ENCODE measurements around the gene KIAA0513. TPM values are rescaled to one million over a fixed set of nuclear protein-coding genes. Genes with fewer than 3 reads are reported as not detected.
"Not testable (repeated sequence)": the region's sequence is repeated elsewhere in the genome, so short reads cannot be mapped to it uniquely, and the experiment has no call there.

Gene KIAA0513
- total RNA-seq, 1 experiment from 2014 or later: 10.4 TPM

DNA sequence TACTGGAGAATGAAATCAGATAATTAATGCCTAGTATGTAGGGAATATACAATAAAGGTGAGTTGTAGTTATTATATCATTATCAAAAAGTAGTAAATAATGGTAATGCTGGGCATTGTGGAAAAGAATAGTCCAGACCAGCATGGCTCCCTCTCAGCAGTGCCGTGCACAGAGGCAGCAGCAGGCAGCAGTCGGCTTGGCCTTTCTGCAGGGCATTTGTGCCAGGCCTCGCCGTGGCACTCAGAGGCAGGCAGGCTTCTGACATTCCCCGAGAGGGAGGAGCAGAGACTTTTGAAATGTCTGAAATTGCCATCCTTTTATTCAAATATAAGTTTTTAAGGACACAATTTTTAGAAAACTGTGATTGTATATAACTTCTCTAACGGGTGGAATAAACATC, 15.0 kb downstream of the KIAA0513 start:
- Histone ChIP-seq H3K9me3 (replicated peaks) (no peaks in the 10 kb centered on the region), H3K27ac (no peak overlapping the region), H3K4me3 (no peak overlapping the region), H3K4me1 (replicated peaks) (no peaks in the 10 kb centered on the region), H3K36me3 (no peaks in the 10 kb centered on the region), H3K27me3 (replicated peaks) (no peaks in the 10 kb centered on the region)
- no peak for DNase-seq (ENCODE audit: low read depth in 1 of 2, low spot score in 2 of 2)

DNA sequence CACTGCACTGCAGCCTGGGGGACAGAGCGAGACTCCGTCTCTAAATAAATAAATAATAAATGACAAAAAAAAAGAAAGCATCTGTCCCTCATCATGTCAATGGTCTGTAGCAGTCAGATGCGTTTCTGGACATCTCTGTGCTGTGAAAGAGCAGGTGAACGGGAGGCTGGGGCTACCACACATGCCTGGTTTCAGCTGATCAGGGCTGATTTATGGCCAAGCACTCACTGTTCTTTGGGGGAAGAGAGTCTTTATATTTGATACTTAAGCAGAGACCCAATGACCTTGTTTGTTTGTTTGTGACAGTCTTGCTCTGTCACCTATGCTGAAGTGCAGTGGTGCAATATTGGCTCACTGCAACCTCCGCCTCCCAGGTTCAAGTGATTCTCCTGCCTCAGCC, 17.5 kb downstream of the KIAA0513 start:
- H3K4me1 ChIP-seq (replicated peaks): no peaks in the 10 kb centered on the region
- DNase-seq (ENCODE audit: low read depth in 1 of 2, low spot score in 2 of 2): no peak
- no peaks in the 10 kb centered on the region for H3K36me3 ChIP-seq
- no peak overlapping the region for H3K27ac ChIP-seq
- H3K9me3 ChIP-seq (replicated peaks): no peaks in the 10 kb centered on the region
- no peaks in the 10 kb centered on the region for H3K27me3 ChIP-seq (replicated peaks)
- H3K4me3 ChIP-seq: no peak overlapping the region

DNA sequence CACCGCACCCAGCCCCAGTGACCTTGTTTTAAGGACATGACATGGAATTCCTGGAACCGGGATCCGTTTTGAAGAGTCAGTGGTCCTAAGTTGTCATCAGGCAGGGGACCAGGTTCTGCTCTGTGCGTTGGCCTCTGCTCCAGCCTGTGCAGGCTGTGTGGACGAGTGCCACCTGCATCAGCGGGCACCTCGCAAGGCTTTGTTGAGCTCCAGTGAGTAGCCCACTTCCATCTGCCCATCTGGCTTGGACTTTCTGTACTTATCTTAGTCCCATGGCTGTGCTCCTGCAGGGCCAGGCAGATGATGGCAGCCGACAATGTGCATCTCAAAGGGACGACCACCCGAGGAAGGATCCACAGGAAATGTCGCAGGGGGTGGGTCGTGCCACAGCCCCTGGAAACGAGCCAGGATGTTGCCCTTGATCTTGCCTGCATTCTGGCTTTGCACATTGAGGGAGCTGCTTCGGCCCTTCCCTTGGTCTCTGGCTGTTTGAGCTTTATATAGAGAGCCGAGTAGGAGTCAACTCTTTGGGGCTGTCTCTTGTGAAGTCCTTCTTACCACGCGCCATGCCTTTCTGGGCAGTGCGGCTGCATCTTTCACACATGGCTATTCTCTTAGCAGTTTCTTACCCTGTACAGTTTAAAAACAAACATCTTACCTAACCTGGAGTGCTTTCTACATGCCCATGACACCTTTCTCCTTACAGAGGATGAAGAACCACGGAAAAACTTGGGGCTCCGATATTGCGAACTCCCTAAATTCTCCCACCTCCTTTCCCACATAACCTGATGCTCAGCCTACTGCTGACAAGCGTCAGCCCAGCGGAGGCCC, 18.3 kb downstream of the KIAA0513 start:
- Histone ChIP-seq H3K27ac (no peak overlapping the region), H3K36me3 (no peaks in the 10 kb centered on the region), H3K4me1 (replicated peaks) (peaks cover 6% of the 10 kb centered on the region), H3K27me3 (replicated peaks) (no peaks in the 10 kb centered on the region), H3K4me3 (no peak overlapping the region), H3K9me3 (replicated peaks) (no peaks in the 10 kb centered on the region)
- DNase-seq (ENCODE audit: low read depth in 1 of 2, low spot score in 2 of 2): no peak

DNA sequence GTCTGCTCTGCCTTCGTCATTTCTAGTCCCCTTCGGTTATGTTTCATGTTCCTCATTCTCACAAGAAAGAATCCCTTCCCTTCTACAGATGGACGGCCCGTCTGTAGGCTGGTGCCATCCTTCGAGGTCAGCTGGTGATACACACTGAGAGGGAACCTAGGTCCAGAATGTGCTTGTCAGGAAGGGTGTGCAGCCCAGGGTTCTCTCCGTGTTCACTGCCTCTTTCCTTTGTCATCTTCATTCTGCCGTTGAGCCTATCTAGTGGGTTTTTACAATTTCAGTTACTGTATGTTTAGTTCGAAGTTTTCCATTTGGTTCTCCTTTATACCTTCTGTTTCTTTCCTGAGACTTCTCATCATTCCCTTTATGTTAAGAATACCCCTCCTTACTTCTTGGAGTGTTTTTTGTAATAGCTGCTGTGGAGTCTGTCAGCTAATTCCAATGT, 18.9 kb downstream of the KIAA0513 start:
- Histone ChIP-seq H3K27me3 (replicated peaks) (no peaks in the 10 kb centered on the region), H3K4me3 (no peak overlapping the region), H3K36me3 (no peaks in the 10 kb centered on the region), H3K27ac (no peak overlapping the region), H3K9me3 (replicated peaks) (no peaks in the 10 kb centered on the region), H3K4me1 (replicated peaks) (peaks cover 7% of the 10 kb centered on the region)
- no peak for DNase-seq (ENCODE audit: low read depth in 1 of 2, low spot score in 2 of 2)

DNA sequence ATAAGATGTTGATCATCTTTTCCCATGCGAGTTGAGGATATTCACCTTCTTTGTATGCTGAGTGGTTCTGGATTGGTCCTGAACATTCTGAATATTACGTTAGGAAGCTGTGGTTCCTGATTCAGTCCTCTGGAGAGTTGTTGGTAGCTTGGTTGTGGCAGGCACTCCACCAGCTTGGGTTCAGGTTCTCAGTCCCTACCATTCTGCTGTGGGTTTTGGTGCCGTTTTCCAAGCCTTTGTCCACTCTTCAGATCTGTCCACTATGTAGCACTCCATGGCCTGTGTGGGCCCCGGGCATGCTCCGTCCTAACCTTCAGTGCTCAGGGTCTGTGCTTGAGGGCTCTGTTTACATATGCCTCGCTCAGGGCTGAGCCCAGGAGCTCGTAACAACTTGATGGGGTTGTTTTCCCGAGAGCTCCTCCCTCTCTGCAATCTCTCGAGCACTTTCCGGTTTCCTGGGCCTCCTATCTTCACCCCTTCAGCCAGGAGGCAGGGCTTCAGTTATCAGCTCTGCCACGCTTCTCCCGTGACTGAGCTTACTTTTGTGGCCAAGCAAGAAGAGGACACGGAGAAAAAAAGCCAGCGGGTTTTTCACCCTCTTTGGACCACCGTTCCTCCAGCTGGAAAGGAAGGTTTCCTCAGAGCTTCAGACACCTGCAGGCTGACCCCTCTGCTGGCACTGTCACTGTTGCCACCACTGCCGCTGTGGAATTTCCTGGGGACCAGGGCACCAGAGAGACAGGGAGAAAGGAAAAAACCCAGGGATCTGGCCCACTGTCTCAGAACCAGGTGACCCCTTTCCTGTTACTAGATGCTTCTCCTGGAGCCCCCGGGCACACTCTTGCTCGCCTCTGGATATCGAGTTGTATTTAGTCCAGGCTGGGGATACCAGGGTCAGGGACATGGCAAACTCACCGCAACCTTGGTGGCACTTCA, 19.6 kb downstream of the KIAA0513 start:
- Histone ChIP-seq H3K27ac (no peak overlapping the region), H3K4me3 (no peak overlapping the region), H3K27me3 (replicated peaks) (no peaks in the 10 kb centered on the region), H3K36me3 (no peaks in the 10 kb centered on the region), H3K4me1 (replicated peaks) (peaks cover 7% of the 10 kb centered on the region), H3K9me3 (replicated peaks) (no peaks in the 10 kb centered on the region)
- no peak for DNase-seq (ENCODE audit: low read depth in 1 of 2, low spot score in 2 of 2)

DNA sequence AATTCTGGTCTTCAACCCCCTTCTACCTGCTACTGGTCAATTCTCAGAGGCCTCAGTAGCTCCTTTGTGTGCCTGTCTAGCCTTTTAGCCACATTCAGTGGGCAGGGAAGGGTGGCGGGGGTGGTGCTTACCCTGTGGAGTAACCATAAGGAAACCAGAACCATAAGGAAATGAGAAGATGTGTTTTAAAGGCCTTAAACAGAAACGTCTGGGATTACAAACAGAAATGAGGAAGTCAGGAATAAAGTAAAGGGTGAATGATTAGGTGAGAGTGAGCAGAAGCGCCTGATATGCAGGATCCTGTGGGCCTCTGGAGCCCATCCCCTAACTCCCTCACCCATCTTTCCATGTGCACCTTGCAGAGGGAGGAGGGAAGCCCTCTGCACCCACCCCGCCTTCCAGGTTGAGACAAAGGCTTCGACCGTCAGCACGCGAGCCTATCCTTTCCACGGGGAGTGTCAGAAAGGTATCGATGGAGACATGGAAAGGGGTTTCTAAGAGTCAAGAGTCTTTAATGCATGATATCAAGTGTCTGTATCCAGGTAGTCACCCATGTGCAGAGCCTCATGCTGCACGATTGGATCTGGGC, 20.4 kb downstream of the KIAA0513 start:
- Histone ChIP-seq H3K27ac (no peak overlapping the region), H3K4me3 (no peak overlapping the region), H3K4me1 (replicated peaks) (peaks cover 7% of the 10 kb centered on the region), H3K27me3 (replicated peaks) (no peaks in the 10 kb centered on the region), H3K36me3 (no peaks in the 10 kb centered on the region), H3K9me3 (replicated peaks) (no peaks in the 10 kb centered on the region)
- no peak for DNase-seq (ENCODE audit: low read depth in 1 of 2, low spot score in 2 of 2)

DNA sequence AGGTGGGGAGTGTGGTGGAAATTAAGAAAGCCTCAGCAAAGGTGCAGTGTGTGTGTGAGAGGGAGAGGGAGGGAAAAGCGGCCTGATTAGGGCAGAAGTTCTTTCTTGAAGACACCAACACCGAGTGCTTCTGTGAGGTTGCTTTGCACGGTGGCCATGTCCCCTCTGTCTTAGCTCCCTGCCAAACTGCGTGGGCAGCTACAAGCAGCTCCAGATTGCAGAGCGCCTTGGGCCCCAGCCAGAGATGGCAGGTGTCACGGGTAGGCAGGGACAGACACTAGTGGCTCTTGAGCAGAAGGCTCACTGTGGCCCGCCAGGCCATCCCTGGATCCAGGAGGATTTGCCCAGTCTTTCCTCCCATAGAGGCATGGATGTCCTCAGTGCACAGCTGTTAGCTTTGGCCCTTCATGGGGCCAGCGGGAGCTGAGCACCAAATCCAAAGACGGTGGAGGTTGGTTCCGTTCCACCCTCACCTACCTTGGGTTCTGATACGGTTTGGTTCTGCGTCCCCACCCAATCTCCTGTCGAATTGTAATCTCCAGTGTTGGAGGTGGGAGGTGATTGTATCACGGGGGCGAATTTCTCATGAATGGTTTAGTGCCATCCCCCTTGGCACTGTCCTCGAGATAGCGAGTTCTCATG, 21.4 kb downstream of the KIAA0513 start:
- no peaks in the 10 kb centered on the region for H3K9me3 ChIP-seq (replicated peaks)
- no peak for DNase-seq (ENCODE audit: low read depth in 1 of 2, low spot score in 2 of 2)
- no peak overlapping the region for H3K27ac ChIP-seq
- peaks cover 7% of the 10 kb centered on the region for H3K4me1 ChIP-seq (replicated peaks)
- no peaks in the 10 kb centered on the region for H3K36me3 ChIP-seq
- H3K4me3 ChIP-seq: no peak overlapping the region
- H3K27me3 ChIP-seq (replicated peaks): no peaks in the 10 kb centered on the region

DNA sequence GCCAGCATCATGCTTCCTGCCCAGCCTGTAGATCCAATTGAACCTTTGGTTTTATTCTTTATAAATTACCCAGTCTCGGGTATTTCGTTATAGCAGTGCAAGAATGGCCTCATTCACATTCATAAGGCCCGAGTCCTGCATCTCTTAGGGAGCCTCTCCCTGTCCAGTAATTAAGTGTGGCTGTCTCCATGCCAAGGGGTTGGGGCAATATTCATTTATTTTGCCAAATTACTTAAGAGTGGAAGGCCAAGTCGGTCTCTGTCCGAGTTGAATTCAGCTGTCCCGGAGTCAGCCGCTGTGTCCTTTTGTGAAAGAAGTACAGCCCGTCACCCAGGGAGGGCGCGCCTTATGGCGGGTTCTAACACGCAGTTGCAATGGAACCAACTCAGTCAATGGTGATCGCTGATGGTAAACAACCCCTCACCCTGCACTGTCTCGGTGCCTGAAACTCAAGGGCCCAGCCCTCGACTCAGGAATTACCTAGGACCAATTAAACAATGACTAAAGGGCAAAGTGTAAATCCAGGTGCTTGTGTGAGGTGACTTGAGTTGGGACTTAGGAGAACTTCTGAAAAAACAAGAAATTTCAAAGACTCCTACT, 22.2 kb downstream of the KIAA0513 start:
- H3K9me3 ChIP-seq (replicated peaks): no peaks in the 10 kb centered on the region
- H3K36me3 ChIP-seq: no peaks in the 10 kb centered on the region
- no peak for DNase-seq (ENCODE audit: low read depth in 1 of 2, low spot score in 2 of 2)
- peaks cover 11% of the 10 kb centered on the region for H3K4me1 ChIP-seq (replicated peaks)
- H3K27me3 ChIP-seq (replicated peaks): no peaks in the 10 kb centered on the region
- no peak overlapping the region for H3K27ac ChIP-seq
- H3K4me3 ChIP-seq: no peak overlapping the region

DNA sequence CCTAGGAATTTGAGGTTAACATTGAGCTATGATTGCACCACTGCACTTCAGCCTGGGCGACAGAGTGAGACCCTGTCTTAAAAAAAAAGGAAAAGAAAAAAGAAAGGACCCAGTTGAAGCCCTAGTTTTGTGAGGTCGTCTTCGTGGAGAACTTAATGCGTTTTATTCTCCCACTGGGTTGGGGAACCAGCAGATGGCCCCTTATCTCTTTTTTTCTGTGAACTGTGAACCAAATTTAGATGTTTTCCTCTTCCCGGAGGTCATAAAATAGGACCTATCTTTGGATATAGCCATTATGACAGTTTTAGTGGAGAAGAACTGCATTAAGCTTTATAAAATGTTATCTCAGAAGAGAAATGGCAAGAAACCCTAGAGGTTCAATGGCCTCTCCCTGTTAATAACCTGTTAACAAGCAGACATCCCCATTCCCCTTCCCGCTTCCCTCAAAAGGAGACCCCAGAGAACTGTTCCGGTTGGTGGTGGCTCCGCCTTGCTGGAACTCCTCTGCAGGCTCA, 23.5 kb downstream of the KIAA0513 start:
- H3K27me3 ChIP-seq (replicated peaks): no peaks in the 10 kb centered on the region
- no peak overlapping the region for H3K4me3 ChIP-seq
- no peaks in the 10 kb centered on the region for H3K9me3 ChIP-seq (replicated peaks)
- no peaks in the 10 kb centered on the region; the same call in 1 of the 2 replicates for H3K36me3 ChIP-seq
- peaks cover 24% of the 10 kb centered on the region for H3K4me1 ChIP-seq (replicated peaks)
- no peak overlapping the region for H3K27ac ChIP-seq
- no peak for DNase-seq (ENCODE audit: low read depth in 1 of 2, low spot score in 2 of 2)

DNA sequence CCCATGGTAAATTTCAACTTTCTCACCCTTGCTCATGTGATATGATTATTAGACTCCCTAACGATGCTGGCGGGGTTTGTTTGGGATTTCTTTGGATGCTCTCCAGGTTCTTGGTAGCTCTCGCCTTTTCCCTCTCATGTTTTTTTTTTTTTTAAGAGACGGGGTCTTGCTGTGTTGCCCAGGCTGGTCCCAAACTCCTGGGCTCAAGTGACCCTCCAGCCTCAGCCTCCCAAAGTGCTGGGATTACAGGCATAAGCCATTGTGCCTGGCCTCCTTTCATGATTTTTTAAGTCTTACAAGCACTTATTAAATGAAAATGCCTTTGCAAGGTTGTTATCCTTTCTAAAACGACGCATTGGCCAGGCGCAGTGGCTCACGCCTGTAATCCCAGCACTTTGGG, 24.1 kb downstream of the KIAA0513 start:
- H3K9me3 ChIP-seq (replicated peaks): no peaks in the 10 kb centered on the region
- no peak overlapping the region for H3K27ac ChIP-seq
- H3K36me3 ChIP-seq: no peaks in the 10 kb centered on the region; the same call in 1 of the 2 replicates
- H3K27me3 ChIP-seq (replicated peaks): no peaks in the 10 kb centered on the region
- H3K4me3 ChIP-seq: no peak overlapping the region
- H3K4me1 ChIP-seq (replicated peaks): peaks cover 29% of the 10 kb centered on the region
- no peak for DNase-seq (ENCODE audit: low read depth in 1 of 2, low spot score in 2 of 2)

DNA sequence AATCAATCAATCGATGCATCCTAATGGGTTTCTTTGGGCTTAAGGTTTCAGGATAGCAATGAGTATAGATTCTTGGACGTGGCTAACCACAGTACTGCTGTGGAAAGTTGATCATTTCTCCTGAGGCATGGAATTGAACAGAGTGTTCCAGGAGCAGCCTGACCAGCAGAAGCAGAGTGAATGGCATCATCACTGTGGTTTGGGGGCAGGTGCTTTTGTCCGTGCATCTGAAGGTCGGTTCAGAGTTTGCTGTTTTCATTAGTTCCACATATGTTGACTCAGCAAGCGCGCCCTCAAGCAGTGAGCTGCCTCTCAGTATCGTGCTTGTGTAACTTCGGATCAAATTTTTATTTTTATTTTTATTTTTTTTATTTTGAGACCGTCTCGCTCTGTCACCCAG, 24.9 kb downstream of the KIAA0513 start:
- no peak overlapping the region for H3K4me3 ChIP-seq
- no peak for DNase-seq (ENCODE audit: low read depth in 1 of 2, low spot score in 2 of 2)
- H3K36me3 ChIP-seq: no peaks in the 10 kb centered on the region; the same call in 1 of the 2 replicates
- no peak overlapping the region for H3K27ac ChIP-seq
- H3K27me3 ChIP-seq (replicated peaks): no peaks in the 10 kb centered on the region
- H3K4me1 ChIP-seq (replicated peaks): peaks cover 30% of the 10 kb centered on the region
- no peaks in the 10 kb centered on the region for H3K9me3 ChIP-seq (replicated peaks)

DNA sequence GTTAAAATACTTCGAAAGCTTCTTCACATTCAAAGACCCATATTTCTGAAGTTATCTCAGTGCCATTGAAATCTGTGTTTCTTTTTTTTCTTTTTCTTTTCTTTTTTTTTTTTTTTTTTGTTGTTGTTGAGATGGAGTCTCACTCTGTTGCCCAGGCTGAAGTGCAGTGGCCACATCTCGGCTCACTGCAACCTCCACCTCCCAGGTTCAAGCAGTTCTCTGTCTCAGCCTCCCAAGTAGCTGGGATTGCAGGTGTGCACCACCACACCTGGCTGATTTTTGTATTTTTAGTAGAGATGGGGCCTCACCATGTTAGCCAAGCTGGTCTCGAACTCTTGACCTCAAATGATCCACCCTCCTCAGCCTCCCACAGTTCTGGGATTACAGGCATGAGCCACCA, 26.7 kb downstream of the KIAA0513 start:
- H3K4me3 ChIP-seq; H3K27ac ChIP-seq; H3K27me3 ChIP-seq (replicated peaks); H3K36me3 ChIP-seq; H3K9me3 ChIP-seq (replicated peaks); DNase-seq (ENCODE audit: low read depth in 1 of 2, low spot score in 2 of 2): not testable (repeated sequence)
- peaks cover 30% of the 10 kb centered on the region for H3K4me1 ChIP-seq (replicated peaks)

DNA sequence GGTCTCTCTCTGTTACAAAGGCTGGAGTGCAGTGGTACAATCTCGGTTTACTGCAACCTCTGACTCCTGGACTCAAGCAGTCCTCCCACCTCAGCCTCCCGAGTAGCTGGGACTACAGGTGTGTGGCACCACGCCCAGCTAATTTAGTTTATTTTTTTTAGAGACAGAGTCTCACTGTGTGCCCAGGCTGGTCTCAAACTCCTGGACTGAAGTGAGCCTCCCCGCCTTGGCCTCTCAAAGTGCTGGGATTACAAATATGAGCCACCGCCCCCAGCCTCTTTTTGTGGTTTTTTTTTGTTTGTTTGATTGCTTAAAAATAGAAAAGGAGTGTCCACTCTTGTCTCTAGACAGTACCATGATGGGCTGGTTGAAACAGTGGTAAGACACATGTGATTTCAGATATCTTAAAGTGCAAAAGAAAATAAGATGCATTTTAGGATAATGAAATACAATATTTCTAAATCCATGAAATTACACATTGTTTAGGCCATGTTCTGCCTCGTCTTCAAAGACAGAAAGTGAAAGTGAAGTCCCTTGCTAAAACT, 27.4 kb downstream of the KIAA0513 start:
- DNase-seq (ENCODE audit: low read depth in 1 of 2, low spot score in 2 of 2): no peak
- H3K9me3 ChIP-seq (replicated peaks): no peaks in the 10 kb centered on the region
- H3K4me1 ChIP-seq (replicated peaks): peaks cover 30% of the 10 kb centered on the region
- no peaks in the 10 kb centered on the region for H3K27me3 ChIP-seq (replicated peaks)
- no peak overlapping the region for H3K27ac ChIP-seq
- peak overlapping the region; percentile 13 for H3K4me3 ChIP-seq
- H3K36me3 ChIP-seq: no peaks in the 10 kb centered on the region; the same call in 1 of the 2 replicates

All from SJSA1 (cell line).